ENCODE measurements around the gene ZNF536. TPM values are rescaled to one million over a fixed set of nuclear protein-coding genes. Genes with fewer than 3 reads are reported as not detected.
"Not testable (repeated sequence)": the region's sequence is repeated elsewhere in the genome, so short reads cannot be mapped to it uniquely, and the experiment has no call there.

Gene ZNF536
- total RNA-seq, 4 donors from 2014 or later: 0.51 to 1.0 (median 0.77) TPM

GRCh38 chr19:30445385-30445784 lies 73.2 kb downstream of the ZNF536 start:
- intact Hi-C loops (cut with DNase I; ENCODE audit: low total_unique reads): no loop called here
- no peak overlapping the region for H3K4me3 ChIP-seq (ENCODE audit: low read depth, poor library complexity, severe bottlenecking)
- TF ChIP-seq CTCF (IDR thresholded peaks at IDR 0.05) (no peak), POLR2A (IDR thresholded peaks at IDR 0.05) (no peak)
- WGBS, 2 donors: 96 to 98% methylated on average over 6 to 28 of the region's 29 CpGs
- DNase-seq (ENCODE audit: low spot score in 2 of 2): peak in 1 of 2 donors; percentile 69

- DNase-seq (ENCODE audit: low spot score in 2 of 2); intact Hi-C loops (cut with DNase I; ENCODE audit: low total_unique reads); H3K4me3 ChIP-seq (ENCODE audit: low read depth, poor library complexity, severe bottlenecking): not testable (repeated sequence)
- 93 to 95% methylated on average over 9 of the region's 9 CpGs for WGBS, 2 donors
Measured at GRCh38 chr19:30446120-30446519, 73.9 kb downstream of the ZNF536 start.

DNA sequence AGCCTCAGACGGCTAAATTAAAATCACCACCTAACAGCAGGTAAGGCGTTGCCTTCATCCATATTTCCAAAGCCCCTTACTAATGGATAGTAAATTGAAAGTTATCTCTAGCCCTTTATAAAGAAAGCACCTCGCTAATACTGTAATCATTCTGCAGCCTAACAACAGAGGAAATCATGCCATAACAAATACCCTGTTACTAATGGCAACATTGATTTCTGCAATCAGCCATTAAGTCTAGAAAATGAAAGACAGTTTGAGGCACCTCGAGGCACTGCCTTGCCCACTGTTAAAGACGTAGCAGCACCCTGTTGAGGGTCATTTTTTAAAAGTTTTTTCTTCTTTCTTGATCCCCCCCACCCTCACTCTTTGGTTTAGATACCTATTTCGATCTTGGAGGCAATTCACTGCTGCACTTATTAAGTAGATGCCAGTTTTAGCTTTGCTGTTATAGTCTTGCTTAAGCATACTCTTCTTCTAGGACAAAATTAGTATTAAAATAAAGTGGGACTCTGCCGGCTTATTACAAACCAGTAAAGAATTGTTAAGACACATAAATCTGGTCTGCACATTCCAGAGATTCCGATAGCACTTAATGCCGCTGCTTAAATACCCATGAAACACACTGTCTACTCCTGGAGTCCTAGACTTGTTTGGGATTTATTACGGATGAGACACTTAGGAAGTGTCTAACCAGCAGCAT lies 74.8 kb downstream of the ZNF536 start:
- intact Hi-C loops (cut with DNase I; ENCODE audit: low total_unique reads): no loop called here
- no peak for DNase-seq (ENCODE audit: low spot score in 2 of 2)
- H3K4me3 ChIP-seq (ENCODE audit: low read depth, poor library complexity, severe bottlenecking): no peak overlapping the region
- TF ChIP-seq CTCF (IDR thresholded peaks at IDR 0.05) (no peak), POLR2A (IDR thresholded peaks at IDR 0.05) (no peak)
- 38 to 48% methylated on average over 10 of the region's 10 CpGs for WGBS, 2 donors

DNA sequence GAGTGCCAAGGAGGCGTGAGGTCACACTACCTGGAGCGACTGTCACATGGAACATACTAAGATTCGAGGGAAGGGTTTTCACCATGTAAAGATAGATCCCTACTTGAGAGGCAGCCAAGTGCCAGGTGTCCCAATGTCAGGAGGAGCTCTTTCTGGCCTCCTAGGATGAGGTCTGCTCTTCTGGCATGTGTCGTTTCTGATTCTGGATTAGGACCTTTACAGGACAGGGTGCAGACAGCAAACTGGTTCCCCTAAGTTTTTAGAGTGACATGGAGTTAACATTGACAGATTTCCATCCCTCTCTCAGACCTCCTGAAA lies 75.3 kb downstream of the ZNF536 start:
- TF ChIP-seq POLR2A (IDR thresholded peaks at IDR 0.05) (no peak), CTCF (IDR thresholded peaks at IDR 0.05) (no peak)
- no peak for DNase-seq (ENCODE audit: low spot score in 2 of 2)
- H3K4me3 ChIP-seq (ENCODE audit: low read depth, poor library complexity, severe bottlenecking): no peak overlapping the region
- 35 to 58% methylated on average over 4 of the region's 4 CpGs for WGBS, 2 donors
- intact Hi-C loops (cut with DNase I; ENCODE audit: low total_unique reads): no loop called here

- intact Hi-C loops (cut with DNase I; ENCODE audit: low total_unique reads): no loop called here
- DNase-seq (ENCODE audit: low spot score in 2 of 2): no peak
- TF ChIP-seq POLR2A (IDR thresholded peaks at IDR 0.05) (no peak), CTCF (IDR thresholded peaks at IDR 0.05) (no peak)
- no peak overlapping the region for H3K4me3 ChIP-seq (ENCODE audit: low read depth, poor library complexity, severe bottlenecking)
- WGBS, 2 donors: 45 to 65% methylated on average over 9 of the region's 9 CpGs
Measured at GRCh38 chr19:30448386-30449077, 76.3 kb downstream of the ZNF536 start.

DNA sequence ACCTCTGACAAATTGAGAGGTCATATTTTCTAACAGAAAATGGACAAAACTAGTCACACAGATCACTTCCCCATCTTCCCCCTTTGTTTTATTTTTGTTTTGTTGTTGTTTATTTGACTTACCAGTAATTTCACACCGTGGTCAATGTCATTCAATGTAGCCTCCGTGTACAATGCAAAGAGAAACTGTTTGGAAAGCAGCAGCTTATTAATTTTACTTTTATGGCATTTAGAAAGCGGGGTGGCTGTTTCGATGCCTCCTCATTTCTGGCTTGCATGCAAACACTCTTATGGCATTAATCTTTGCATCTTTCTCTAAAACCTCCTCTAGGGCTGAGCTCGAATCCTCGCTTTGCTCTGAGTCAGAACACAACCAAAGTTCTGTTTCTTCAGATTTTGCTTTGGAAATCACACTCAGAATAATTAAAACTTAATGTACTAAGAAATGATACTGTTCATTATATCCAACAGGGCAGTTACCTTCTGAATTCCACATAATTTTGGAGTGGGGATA lies 77.0 kb downstream of the ZNF536 start:
- DNase-seq (ENCODE audit: low spot score in 2 of 2): no peak
- intact Hi-C loops (cut with DNase I; ENCODE audit: low total_unique reads): no loop called here
- H3K4me3 ChIP-seq (ENCODE audit: low read depth, poor library complexity, severe bottlenecking): no peak overlapping the region
- TF ChIP-seq POLR2A (IDR thresholded peaks at IDR 0.05) (no peak), CTCF (IDR thresholded peaks at IDR 0.05) (no peak)
- WGBS, 2 donors: 54 to 56% methylated on average over 6 of the region's 6 CpGs
